Activated gamma-delta T cell treated with Interleukin-2 at 50 U/mL for 16 hours (primary cell): Measurements from ENCODE around the gene SNX27.
"Not testable (repeated sequence)": the region's sequence is repeated elsewhere in the genome, so short reads cannot be mapped to it uniquely, and the experiment has no call there.

Experiments
- DNase-seq: peaks from one replicate; pipeline ENCODE4 v3.0.0-alpha.2; 2020

SNX27 gene

DNA sequence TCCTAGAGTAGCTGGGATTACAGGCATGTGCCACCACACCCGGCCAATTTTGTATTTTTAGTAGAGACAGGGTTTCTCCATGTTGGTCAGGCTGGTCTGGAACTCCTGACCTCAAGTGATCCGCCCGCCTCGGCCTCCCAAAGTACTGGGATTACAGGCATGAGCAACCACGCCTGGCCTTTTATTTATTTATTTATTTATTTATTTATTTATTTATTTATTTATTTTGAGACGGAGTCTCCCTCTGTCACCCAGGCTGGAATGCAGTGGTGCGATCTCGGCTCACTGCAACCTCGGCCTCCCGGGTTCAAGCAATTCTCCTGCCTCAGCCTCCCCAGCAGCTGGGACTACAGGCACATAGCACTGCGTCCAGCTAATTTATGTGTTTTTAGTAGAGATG, 31.2 kb downstream of the SNX27 start:
- not testable (repeated sequence) for DNase-seq

DNA sequence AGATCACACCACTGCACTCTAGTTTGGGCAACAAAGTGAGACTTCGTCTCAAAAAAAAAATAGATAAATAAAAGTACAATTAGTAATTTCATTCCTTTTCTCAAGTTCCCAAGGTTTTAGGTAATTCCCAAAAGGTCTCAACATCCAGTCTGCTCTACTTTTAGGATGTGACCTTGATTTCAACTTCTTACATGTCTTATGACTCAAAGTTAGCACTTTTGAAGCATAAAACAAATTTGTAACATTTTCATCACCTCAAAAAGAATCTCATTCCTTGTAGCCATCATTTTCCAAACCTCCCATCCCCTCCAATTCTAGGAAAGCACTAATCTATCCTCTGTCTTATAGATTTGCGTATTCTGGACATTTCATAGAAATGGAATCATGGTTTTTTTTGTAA, 32.2 kb downstream of the SNX27 start:
- DNase-seq, result no peak

DNA sequence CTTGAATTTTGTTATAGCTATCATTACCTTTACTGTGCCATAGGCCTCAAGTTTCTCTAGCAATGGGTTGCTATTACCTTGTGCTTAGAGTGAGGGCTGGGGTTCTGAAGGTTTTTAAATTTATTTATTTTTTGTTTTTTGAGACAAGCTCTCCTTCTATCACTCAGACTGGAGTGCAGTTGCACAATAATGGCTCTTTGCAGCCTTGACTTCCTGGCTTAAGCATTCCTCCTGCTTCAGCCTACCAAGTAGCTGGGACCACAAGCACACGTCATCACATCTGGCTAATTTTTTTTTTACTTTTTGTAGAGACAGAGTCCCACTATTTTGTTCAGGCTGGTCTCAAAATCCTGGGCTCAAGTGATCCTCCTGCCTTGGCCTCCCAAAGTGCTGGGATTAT, 41.5 kb downstream of the SNX27 start:
- DNase-seq, result no peak

DNA sequence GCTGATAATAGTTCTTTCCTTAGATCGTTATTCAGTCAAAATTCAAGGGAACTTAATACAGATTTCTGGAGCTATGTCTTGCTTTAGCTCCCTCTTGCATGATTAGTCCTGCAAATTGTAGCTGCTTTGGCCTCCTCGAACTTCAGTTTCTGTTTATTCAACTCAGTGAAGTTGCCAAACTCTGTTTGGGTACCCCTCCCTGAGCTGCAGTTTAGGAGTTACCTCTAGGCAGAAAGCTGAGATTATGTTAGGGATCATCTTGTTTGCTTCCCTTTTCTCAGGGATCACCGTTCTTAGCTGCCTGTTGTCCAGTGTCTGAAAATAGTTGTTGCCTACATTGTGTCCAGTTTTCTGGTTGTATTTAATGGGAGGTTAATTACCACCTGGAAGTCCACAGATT, 43.5 kb downstream of the SNX27 start:
- DNase-seq, result no peak

DNA sequence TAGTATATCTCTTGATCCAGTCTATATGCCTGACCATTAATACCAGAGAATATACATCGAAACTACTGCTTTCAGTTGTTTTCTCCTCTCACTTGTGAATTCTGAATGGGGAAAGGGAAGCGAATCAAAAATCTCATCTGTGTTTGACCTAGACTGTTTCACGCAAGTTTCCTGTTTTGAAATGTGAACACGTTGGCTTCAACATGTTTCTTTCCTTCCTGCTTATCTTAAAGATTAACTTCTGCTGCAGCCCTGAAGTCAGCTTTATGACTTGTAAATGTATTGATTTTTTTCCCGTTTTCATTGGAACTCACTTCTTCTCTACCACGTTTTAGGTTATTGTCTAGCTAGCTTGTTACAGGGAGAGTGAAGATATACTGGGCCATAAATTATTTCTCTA, 49.9 kb downstream of the SNX27 start:
- DNase-seq, result no peak

DNA sequence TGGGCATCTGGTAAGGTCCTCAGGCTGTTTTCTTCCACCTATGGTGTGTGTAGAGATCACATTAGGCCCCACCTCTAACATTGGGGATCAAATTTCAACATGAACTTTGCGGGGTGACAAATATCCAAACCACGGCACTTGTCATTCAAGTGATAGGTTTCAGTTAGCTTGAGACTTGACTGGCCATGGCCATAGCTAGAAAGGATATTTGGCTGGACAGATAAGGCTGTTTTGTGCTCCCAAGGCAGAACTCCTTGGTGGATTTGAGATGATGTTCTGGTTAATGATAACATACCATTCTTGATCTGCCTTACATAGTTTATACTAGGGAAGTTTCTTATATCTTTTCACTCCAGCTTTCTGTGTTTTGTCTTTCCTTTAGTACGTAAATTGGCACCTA, 56.2 kb downstream of the SNX27 start:
- DNase-seq, result no peak

DNA sequence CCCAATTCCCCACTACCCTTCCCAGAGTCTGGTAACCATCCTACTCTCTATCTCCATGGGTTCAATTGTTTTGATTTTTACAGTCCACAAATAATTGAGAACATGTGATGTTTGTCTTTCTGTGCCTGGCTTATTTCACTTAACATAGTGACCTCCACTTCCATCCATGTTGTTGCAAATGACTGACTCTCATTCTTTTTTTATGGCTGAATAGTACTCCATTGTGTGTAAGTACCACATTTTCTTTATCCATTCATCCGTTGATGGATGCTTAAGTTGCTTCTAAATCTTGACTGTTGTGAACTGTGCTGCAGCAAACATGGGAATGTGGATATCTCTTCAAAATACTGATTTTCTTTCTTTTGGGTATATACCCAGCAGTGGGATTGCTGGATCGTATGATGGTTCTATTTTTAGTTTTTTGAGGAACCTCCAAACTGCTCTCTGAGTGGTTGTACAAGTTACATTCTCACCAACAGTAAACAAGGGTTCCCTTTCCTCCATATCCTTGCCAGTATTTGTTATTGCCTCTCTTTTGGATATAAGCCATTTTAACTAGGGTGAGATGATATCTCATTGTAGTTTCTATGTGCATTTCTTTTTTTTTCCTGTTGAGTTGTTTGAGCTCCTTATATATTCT, 58.3 kb downstream of the SNX27 start:
- DNase-seq, result not testable (repeated sequence)

DNA sequence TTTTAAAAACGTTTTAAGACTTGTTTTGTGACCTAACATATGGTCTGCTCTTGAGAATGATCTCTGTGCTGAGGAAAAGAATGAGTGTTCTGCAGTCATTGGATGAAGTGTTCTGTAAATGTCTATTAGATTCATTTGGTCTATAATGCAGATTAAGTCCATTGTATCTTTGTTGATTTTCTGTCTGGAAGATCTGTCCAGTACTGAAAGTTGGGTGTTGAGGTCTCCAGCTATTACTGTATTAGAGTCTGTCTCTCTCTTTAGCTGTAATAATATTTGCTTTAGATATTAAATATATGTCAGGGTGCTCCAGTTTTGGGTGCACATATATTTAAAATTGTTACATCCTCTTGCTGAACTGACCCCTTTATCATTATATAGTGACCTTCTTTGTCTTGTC, 61.6 kb downstream of the SNX27 start:
- DNase-seq, result no peak

DNA sequence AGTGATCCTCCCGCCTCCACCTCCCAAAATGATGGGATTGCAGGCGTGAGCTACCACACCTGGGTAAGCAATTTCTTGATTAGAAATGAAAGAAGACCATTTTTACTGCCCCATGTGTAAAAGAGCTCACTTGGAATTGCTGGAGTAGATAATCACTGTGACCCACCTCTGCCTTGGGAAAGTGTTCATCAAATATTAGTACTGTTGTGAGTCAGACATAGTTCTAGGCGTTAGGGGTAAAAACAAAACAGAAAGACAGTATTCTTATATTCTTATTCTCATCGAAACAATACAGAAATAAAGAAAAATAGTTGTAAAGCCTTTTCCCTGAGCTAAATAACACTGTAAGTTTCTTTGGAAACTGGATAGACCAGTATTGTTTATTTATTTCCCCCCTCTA, 68.5 kb downstream of the SNX27 start:
- DNase-seq, result no peak

DNA sequence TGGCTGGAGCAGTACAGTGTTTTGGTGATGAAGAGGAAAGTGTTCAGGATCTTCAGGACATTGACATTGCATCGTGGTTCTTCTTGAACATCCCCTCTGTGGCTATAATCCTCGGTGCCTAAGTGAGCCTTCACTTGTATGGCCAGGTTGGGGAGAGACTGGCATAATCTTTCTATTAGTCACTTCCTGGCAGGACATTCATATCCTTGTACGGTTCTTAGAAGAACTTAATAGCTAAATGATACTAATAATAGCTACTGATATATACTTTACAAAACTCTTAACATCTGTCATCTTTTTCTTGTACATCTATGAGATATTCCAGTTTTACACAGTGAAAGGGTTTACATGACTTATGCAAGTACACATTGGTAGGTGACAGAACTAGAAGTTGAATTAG, 69.0 kb downstream of the SNX27 start:
- DNase-seq, result no peak

DNA sequence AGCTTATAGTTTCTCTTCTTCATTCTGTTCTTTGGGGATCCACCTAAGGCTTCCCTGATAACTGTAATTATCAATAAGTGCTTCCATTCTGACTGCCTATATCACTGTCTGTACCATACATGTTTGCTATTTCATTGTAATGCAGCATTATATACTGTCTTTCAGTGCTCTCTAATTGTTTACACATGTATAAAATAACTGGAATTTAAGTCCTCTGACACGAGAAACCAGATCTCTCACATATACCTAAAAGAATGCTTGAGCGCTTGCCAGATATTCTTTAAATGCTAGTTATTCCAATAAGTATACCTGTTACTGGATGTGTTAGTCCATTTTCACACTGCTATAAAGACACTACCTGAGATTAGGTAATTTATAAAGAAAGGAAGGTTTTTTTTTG, 70.1 kb downstream of the SNX27 start:
- DNase-seq, result no peak

DNA sequence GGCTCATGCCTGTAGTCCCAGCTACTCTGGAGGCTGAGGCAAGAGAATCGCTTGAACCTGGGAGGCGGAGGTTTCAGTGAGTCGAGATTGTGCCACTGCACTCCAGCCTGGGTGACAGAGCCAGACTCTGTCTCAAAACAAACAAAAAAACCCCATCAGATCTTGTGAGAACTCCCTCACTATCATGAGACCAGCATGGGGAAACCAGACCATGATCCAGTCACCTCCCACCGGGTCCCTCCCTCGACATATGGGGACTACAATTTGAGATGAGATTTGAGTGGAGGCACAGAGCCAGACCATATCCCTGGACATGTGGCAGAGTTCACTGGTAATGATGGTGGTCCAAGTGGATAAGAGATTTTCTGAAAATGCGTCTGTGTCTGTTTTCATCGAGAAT, 71.1 kb downstream of the SNX27 start:
- not testable (repeated sequence) for DNase-seq

DNA sequence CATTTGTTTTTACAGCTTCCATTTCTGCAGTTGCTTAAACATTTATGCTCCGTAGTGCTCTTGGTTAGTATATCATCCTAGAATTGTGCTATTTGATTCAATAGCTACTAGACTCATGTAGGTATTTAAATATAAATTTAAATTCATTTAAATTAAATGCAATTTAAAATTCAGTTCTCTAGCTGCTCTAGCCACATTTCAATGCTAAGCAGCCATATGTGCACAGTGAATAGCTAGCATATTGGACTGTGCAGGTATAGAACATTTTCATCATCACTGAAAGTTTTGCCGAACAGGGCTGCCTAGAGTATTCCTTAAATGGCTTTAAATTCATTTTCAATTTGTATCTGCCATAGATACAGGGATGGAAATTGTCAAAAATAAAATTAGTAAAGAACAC, 72.3 kb downstream of the SNX27 start:
- no peak for DNase-seq

DNA sequence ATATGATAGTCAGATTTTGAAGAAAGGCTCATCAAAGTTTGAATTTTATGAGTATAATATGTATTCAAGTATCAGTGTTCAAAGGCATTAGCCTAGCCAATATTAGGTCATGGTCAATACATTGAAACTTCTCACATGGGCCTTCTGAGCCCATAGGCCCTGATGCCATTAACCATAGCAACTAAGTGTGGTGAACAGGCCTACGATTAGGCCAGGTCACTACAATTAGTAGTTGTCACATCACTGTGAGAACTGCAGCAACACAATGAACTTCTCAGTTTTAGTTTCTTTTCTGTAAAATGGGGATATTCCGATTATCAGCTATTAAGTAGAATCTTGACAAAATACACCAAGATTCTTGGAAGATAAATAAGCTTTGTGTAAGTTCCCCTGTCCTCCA, 74.7 kb downstream of the SNX27 start:
- no peak for DNase-seq

DNA sequence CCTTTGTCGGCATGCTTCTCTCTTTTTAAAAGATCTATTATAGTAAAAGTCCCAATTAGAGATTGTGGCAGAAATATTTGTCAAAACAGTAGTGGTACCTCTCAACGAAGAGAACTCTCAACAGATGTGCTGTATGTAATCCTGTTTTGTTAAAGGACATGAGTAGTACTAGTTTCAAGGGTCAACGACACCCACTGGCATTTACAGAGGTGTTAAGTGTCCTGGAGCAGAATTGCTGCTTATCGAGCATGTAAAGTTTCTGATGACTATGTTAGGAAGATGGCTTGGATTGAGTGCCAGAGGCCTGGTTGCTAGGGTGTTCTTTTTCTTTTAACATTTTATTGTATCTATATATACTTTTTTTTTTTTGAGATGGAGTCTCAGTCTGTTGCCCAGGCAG, 77.6 kb downstream of the SNX27 start:
- DNase-seq, result no peak

DNA sequence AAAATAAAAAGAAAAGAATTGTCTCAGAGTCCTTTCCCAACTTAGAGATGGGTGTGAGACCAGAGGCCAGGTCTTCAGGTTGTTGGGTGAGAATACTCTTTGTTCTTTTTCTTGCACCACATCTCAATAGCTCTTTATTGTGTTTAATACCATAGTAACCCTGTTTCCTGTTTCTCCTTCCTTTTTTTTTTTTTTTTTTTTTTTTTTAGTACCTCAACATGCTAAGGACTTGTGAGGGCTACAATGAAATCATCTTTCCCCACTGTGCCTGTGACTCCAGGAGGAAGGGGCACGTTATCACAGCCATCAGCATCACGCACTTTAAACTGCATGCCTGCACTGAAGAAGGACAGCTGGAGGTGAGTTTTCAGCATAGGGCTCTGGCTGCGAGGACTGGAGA, 80.4 kb downstream of the SNX27 start:
- no peak for DNase-seq

DNA sequence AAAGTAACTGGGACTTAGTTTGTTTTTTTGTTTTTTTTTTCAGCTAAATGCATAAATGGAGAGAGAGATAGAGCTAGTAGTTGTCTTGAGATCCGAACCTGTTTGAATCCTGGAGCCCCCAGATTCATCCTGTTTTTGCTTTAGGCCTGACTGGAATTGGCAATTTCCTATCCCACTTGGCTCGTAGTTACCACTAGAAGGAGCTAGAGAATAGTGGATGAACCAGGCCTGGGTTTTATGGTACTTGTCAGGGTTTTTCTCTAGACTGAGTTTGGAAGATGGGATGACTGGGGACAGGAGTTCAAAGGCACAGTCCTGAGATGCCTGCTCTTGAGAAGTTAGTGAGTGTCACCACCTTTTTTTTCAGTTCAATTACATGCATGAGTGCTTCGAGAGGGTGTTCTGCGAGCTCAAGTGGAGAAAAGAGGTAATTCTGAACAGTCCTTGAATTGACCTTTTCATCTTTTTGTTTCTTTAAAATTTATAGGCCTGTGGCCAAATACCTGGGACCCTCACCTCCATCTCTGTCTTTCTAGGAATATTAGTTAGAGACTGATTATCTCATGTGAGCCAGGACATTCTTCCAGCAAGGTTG, 81.3 kb downstream of the SNX27 start:
- no peak for DNase-seq

DNA sequence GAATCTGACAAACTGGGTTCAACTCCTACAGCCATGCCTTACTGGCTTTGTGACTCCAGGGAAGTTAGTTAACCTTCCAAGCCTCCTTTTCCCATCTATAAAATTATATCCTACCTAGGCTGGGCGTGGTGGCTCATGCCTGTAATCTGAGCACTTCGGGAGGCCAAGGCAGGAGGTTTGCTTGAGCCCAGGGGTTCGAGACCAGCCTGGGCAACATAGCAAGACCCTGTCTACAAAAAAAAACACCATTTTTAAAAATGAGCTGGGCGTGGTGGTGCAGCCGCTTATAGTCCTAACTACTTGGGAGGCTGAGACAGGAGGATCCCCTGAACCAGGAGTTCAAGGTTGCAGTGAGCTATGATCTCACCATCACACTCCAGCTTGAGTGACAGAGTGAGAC, 89.7 kb downstream of the SNX27 start:
- DNase-seq, result no peak

DNA sequence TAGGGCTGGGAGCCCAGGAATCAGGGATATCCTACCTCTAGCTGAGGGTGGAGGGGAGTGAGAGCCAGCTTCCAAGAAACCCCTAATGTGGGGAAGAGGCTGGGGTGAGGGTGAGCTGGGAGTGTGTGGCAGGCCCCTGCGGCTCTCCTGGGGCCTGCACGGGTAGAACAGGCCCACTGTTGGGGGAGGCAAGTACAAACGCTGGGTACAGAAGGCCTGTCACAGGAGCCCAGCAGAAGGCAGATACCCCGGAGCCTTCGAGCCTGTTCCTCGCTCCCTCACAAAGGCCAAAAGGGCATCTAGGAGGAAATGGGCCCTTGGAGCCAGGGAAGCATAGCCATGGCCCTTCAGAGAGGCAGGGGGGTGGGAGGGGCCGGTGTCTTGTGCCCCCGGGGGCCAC, 91.1 kb downstream of the SNX27 start:
- DNase-seq, result no peak

DNA sequence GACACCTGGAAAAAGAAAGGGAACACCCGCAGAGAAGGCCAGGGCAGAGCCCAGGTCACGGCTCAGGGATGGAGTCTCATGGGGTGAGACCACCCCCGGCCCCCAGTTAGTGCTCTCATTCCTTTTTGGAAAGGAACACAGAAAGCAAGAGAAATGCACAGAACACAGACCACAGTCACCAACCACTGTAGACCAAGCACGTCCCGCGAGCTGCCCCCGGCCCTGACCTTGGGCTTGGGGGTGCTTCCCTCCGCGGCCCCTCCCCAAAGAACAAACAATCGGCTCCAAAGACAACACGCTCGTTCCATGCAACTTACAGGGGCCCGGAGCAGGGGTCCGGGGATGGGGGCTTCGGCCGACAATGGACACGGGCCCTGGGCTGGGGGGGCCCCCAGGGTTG, 92.0 kb downstream of the SNX27 start:
- DNase-seq, result no peak

DNA sequence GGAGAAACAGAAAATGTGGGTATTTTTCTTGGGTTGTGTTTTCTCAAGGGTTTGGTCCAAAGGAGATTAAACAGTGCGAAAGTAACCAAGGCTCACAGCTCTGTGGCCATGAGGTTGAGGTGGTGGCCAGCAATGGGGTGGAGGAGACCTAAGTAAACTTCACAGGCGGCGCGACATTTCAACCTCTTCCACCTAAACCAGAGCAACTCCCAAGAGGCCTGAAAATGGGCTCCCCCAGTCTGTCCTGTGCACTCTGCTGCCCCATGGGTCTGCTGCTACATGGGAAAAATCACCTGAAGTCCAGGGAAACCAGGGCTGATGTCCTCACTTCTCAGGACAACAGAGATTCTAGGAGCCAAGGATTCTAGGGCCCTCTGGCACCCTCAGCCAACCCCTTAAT, 92.4 kb downstream of the SNX27 start:
- DNase-seq, result no peak

DNA sequence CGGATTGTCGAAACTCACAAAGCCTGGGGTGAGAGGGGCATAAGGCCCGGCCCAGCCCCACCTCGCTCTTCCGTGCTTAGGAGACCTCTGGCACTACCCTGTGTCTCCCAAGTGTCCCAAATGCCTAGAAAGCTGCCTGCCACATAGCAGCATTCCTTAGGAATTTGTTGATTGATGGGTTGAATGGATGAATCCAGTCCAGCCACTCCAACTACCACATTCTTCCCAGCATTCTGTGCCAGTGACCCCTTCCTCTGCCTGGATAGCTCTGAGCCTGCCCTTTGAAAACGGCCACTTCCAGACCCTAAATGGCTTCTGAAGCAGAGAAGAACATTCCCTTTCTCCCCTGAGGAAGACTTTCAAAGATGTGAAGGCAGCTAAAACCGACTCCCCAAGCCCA, 93.3 kb downstream of the SNX27 start:
- no peak for DNase-seq

DNA sequence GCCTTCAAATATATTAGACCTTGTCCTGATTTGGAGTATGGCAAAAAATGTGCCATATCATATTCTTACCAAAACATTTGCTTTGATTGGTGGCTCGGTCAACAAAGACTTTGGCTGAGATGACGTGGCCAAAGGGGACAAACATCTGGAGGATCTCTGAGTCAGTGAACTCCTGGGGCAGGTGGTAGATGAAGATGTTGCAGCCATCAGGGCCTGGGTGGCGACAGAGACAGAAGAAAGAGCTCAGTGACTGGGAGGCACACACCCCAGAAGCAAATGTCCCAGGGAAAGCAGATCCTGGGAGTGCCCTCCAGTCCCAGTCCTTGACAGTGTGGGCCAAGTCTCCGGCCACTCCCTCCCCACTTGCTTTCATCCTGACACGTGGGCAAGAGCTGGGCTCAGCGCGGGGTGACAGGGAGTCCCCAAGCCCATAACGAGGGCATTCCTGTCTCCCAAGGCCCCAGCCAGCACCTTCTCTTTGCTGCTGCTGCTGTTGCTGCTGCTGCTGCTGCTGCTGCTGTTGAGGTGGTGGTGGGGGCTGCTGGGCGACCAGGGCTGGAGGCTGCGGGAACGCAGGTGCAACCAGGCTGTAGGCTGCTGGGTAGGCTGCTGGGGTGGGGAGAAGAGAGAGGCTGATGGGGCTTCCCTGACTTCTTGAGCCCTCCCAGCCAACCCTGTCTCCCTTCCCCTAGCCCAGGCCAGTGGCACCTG, 94.1 kb downstream of the SNX27 start:
- DNase-seq, result no peak
